Neural progenitor cell (in vitro differentiated cells): ENCODE data around the gene PEX14. TPM values are rescaled to one million over a fixed set of nuclear protein-coding genes. Genes with fewer than 3 reads are reported as not detected.
A peak's percentile ranks its signal among the peaks of the same experiment; 100 is the strongest.

Experiments
- DNase-seq: peaks from one replicate; pipeline ENCODE4 v3.0.0-alpha.2; 2016; ENCODE audit warnings: low spot score
- H2AFZ ChIP-seq: fragments of 200-600 bp; sonication (generic); replicated peaks from 2 replicates; pipeline ENCODE4 v1.6.1; 2016; ENCODE audit warnings: antibody characterized with exemption
- H3F3A ChIP-seq: fragments of 200-600 bp; sonication (generic); 2 replicates; pipeline ENCODE4 v1.6.1; 2016; ENCODE audit warnings: antibody characterized with exemption, low read depth
- H3K27ac ChIP-seq: fragments of 200-600 bp; sonication (generic); 2 replicates; pipeline ENCODE4 v1.5.1; 2016; ENCODE audit warnings: mild to moderate bottlenecking
- H3K27me3 ChIP-seq: fragments of 200-600 bp; sonication (generic); 2 replicates; pipeline ENCODE4 v1.6.1; 2016; ENCODE audit warnings: mild to moderate bottlenecking, moderate library complexity
- H3K36me3 ChIP-seq: fragments of 200-600 bp; sonication (generic); 2 replicates; pipeline ENCODE4 v1.5.1; 2016
- H3K4me1 ChIP-seq: fragments of 200-600 bp; sonication (generic); 2 replicates; pipeline ENCODE4 v1.6.1; 2016; ENCODE audit warnings: mixed run types
- H3K4me2 ChIP-seq: fragments of 200-600 bp; sonication (generic); 2 replicates; pipeline ENCODE4 v1.6.1; 2016
- H3K4me3 ChIP-seq: fragments of 200-600 bp; sonication (generic); 2 replicates; pipeline ENCODE4 v1.5.1; 2016
- H3K79me2 ChIP-seq: fragments of 200-600 bp; sonication (generic); 2 replicates; pipeline ENCODE4 v1.6.1; 2016; ENCODE audit warnings: low read depth
- H3K9ac ChIP-seq: fragments of 200-600 bp; sonication (generic); 2 replicates; pipeline ENCODE4 v1.6.1; 2016
- H3K9me3 ChIP-seq: fragments of 200-600 bp; sonication (generic); 2 replicates; pipeline ENCODE4 v1.5.1; 2016; ENCODE audit warnings: low read depth
- H4K20me1 ChIP-seq: fragments of 200-600 bp; sonication (generic); 2 replicates; pipeline ENCODE4 v1.6.1; 2016; ENCODE audit warnings: low read depth
- H3K27ac Mint-ChIP-seq: 3 replicates; pipeline ENCODE4 v1.8.0; 2021; ENCODE audit warnings: mixed read lengths
- H3K27me3 Mint-ChIP-seq: 2 replicates; pipeline ENCODE4 v1.8.0; 2022; ENCODE audit warnings: low read depth, mild to moderate bottlenecking, inconsistent platforms, moderate library complexity, mixed read lengths; ENCODE audit not compliant: insufficient read depth
- H3K36me3 Mint-ChIP-seq: 3 replicates; pipeline ENCODE4 v1.8.0; 2021; ENCODE audit warnings: mixed read lengths
- H3K4me1 Mint-ChIP-seq: 3 replicates; pipeline ENCODE4 v1.8.0; 2021; ENCODE audit warnings: mixed read lengths
- H3K4me3 Mint-ChIP-seq: 3 replicates; pipeline ENCODE4 v1.8.0; 2021; ENCODE audit warnings: mild to moderate bottlenecking, moderate library complexity, mixed read lengths
- H3K9me3 Mint-ChIP-seq: 3 replicates; pipeline ENCODE4 v1.8.0; 2020; ENCODE audit warnings: mixed read lengths
- CTCF ChIP-seq: fragments of 200-600 bp; sonication (generic); IDR thresholded peaks from 2 replicates; pipeline ENCODE4 v1.5.1; 2017; ENCODE audit warnings: antibody characterized with exemption, mild to moderate bottlenecking
- EZH2 ChIP-seq: fragments of 200-600 bp; sonication (generic); IDR thresholded peaks from 2 replicates; pipeline ENCODE4 v1.6.1; 2017; ENCODE audit warnings: antibody characterized with exemption, mild to moderate bottlenecking, moderate library complexity
- EZH2phosphoT487 ChIP-seq: fragments of 200-600 bp; sonication (generic); IDR thresholded peaks from 2 replicates; pipeline ENCODE4 v1.6.1; 2017; ENCODE audit warnings: antibody characterized with exemption
- total RNA-seq: library from RNA; depleted of rRNA; stranded (reverse); fragments of >200 nt; gene quantifications from 2 replicates; pipeline ENCODE4 v1.2.3, GENCODE V29; 2015; ENCODE audit warnings: low replicate concordance

PEX14 gene
- total RNA-seq, 1 donor from 2014 or later = 9.3 TPM

GRCh38 chr1:10507111-10507879, 32.5 kb downstream of the PEX14 start:
- H2AFZ ChIP-seq = no peak overlapping the region
- no peak for TF ChIP-seq EZH2phosphoT487
- peak; percentile 83 for TF ChIP-seq CTCF
- TF ChIP-seq EZH2 = no peak
- peak; percentile 81 for DNase-seq
- H3K9me3 ChIP-seq = no peaks in the 10 kb centered on the region
- H3K27ac Mint-ChIP-seq = no peak overlapping the region
- peaks cover 74% of the 10 kb centered on the region for H4K20me1 ChIP-seq
- no peaks in the 10 kb centered on the region for H3K36me3 ChIP-seq
- H3K27ac ChIP-seq = no peak overlapping the region
- H3K27me3 Mint-ChIP-seq = peaks cover 10% of the 10 kb centered on the region
- peaks cover 22% of the 10 kb centered on the region for H3F3A ChIP-seq
- no peak overlapping the region for H3K4me2 ChIP-seq
- no peak overlapping the region for H3K9ac ChIP-seq
- H3K4me3 Mint-ChIP-seq = no peak overlapping the region
- H3K79me2 ChIP-seq = peaks cover 71% of the 10 kb centered on the region
- H3K4me1 Mint-ChIP-seq = peaks cover 64% of the 10 kb centered on the region
- H3K36me3 Mint-ChIP-seq = peaks cover 4% of the 10 kb centered on the region
- peaks cover 22% of the 10 kb centered on the region for H3K4me1 ChIP-seq
- no peaks in the 10 kb centered on the region for H3K27me3 ChIP-seq
- H3K4me3 ChIP-seq = no peak overlapping the region
- no peaks in the 10 kb centered on the region for H3K9me3 Mint-ChIP-seq

- Mint-ChIP-seq H3K36me3 (peaks cover 4% of the 10 kb centered on the region), H3K9me3 (no peaks in the 10 kb centered on the region), H3K27me3 (peaks cover 10% of the 10 kb centered on the region), H3K4me3 (peak overlapping the region; percentile 59), H3K27ac (peak overlapping the region; percentile 97), H3K4me1 (peaks cover 70% of the 10 kb centered on the region)
- H3K4me2 ChIP-seq = no peak overlapping the region
- peaks cover 81% of the 10 kb centered on the region for H4K20me1 ChIP-seq
- DNase-seq = peak; percentile 69
- no peak for TF ChIP-seq CTCF
- TF ChIP-seq EZH2 = no peak
- TF ChIP-seq EZH2phosphoT487 = no peak
- H3K36me3 ChIP-seq = no peaks in the 10 kb centered on the region
- H3K9me3 ChIP-seq = no peaks in the 10 kb centered on the region
- no peaks in the 10 kb centered on the region for H3K27me3 ChIP-seq
- H3F3A ChIP-seq = peaks cover 29% of the 10 kb centered on the region
- peaks cover 65% of the 10 kb centered on the region for H3K79me2 ChIP-seq
- H3K4me3 ChIP-seq = no peak overlapping the region
- H3K4me1 ChIP-seq = peaks cover 22% of the 10 kb centered on the region
- no peak overlapping the region for H3K27ac ChIP-seq
- H3K9ac ChIP-seq = no peak overlapping the region
- no peak overlapping the region for H2AFZ ChIP-seq
Measured at GRCh38 chr1:10508511-10508951, 33.8 kb downstream of the PEX14 start.

- Histone ChIP-seq H3F3A (peaks cover 30% of the 10 kb centered on the region), H3K27me3 (no peaks in the 10 kb centered on the region), H3K36me3 (no peaks in the 10 kb centered on the region), H4K20me1 (peaks cover 81% of the 10 kb centered on the region), H3K4me2 (no peak overlapping the region), H3K4me1 (peaks cover 27% of the 10 kb centered on the region), H3K27ac (no peak overlapping the region), H3K9me3 (no peaks in the 10 kb centered on the region), H2AFZ (no peak overlapping the region), H3K9ac (no peak overlapping the region), H3K4me3 (no peak overlapping the region), H3K79me2 (peaks cover 66% of the 10 kb centered on the region)
- Mint-ChIP-seq H3K36me3 (peaks cover 4% of the 10 kb centered on the region), H3K27me3 (peaks cover 8% of the 10 kb centered on the region), H3K4me3 (no peak overlapping the region), H3K27ac (no peak overlapping the region), H3K9me3 (no peaks in the 10 kb centered on the region), H3K4me1 (peaks cover 72% of the 10 kb centered on the region)
- TF ChIP-seq CTCF = no peak
- no peak for TF ChIP-seq EZH2phosphoT487
- no peak for TF ChIP-seq EZH2
- DNase-seq = no peak
Measured at GRCh38 chr1:10509809-10510509, 35.2 kb downstream of the PEX14 start.
